Keratinocyte (primary cell): Measurements from ENCODE around the gene NPAS3. TPM values are rescaled to one million over a fixed set of nuclear protein-coding genes. Genes with fewer than 3 reads are reported as not detected.

Experiments
- DNase-seq: peaks from one replicate; pipeline ENCODE4 v3.0.0-alpha.2; 2011; ENCODE audit warnings: low read depth, missing footprints, low spot score
- FAIRE-seq: peaks from 2 replicates; lab custom pipeline; 2011; peaks lifted over from hg19 to GRCh38; lab: Jason Lieb, UNC
- H2AFZ ChIP-seq: 2 replicates; pipeline ENCODE4 v1.6.0; 2012; ENCODE audit warnings: low read length, control low read depth, inconsistent platforms; ENCODE audit not compliant: control insufficient read depth
- H3K27ac ChIP-seq: 2 replicates; pipeline ENCODE4 v1.5.1; 2011; ENCODE audit warnings: low read length; ENCODE audit not compliant: control insufficient read depth, insufficient read depth
- H3K27me3 ChIP-seq: 3 replicates; pipeline ENCODE4 v1.6.0; 2011; ENCODE audit warnings: low read length; ENCODE audit not compliant: control insufficient read depth, insufficient read depth; ENCODE audit errors: extremely low read depth
- H3K36me3 ChIP-seq, 2 experiments: 2 replicates in 1 of 2; 3 replicates in 1 of 2; pipeline ENCODE4 v1.5.1; 2011; ENCODE audit warnings: low read length in 2 of 2, mild to moderate bottlenecking in 1 of 2; ENCODE audit not compliant: control insufficient read depth in 2 of 2, insufficient read depth in 2 of 2; ENCODE audit errors: extremely low read depth in 1 of 2
- H3K4me1 ChIP-seq: 3 replicates; pipeline ENCODE4 v1.5.1; 2011; ENCODE audit warnings: low read length; ENCODE audit not compliant: control insufficient read depth, insufficient read depth; ENCODE audit errors: extremely low read depth
- H3K4me2 ChIP-seq: 3 replicates; pipeline ENCODE4 v1.6.0; 2011; ENCODE audit warnings: low read depth, low read length; ENCODE audit not compliant: control insufficient read depth, insufficient read depth; ENCODE audit errors: extremely low read depth
- H3K4me3 ChIP-seq, 3 experiments: fragments of 200-600 bp in 1 of 3; sonication (generic) in 1 of 3; 2 replicates in 2 of 3; 3 replicates in 1 of 3; pipeline ENCODE4 v1.5.1; 2011 to 2016; ENCODE audit warnings: low read length in 3 of 3, mild to moderate bottlenecking in 3 of 3, control low read depth in 2 of 3, inconsistent platforms in 1 of 3, low read depth in 1 of 3, mixed read lengths in 1 of 3, mixed run types in 1 of 3, moderate library complexity in 1 of 3; ENCODE audit not compliant: control insufficient read depth in 2 of 3, insufficient read depth in 2 of 3; ENCODE audit errors: extremely low read depth in 1 of 3
- H3K79me2 ChIP-seq: 2 replicates; pipeline ENCODE4 v1.6.0; 2012; ENCODE audit warnings: low read length; ENCODE audit not compliant: control insufficient read depth, insufficient read depth
- H3K9ac ChIP-seq: 3 replicates; pipeline ENCODE4 v1.6.0; 2011; ENCODE audit warnings: low read length; ENCODE audit not compliant: control insufficient read depth, insufficient read depth; ENCODE audit errors: extremely low read depth
- H3K9me1 ChIP-seq: 3 replicates; pipeline ENCODE4 v1.6.0; 2011; ENCODE audit warnings: low read length; ENCODE audit not compliant: control insufficient read depth, insufficient read depth; ENCODE audit errors: extremely low read depth
- H3K9me3 ChIP-seq: 2 replicates; pipeline ENCODE4 v1.5.1; 2012; ENCODE audit warnings: low read depth, low read length; ENCODE audit not compliant: control insufficient read depth
- H4K20me1 ChIP-seq: 3 replicates; pipeline ENCODE4 v1.6.0; 2011; ENCODE audit warnings: low read length; ENCODE audit not compliant: control insufficient read depth, insufficient read depth; ENCODE audit errors: extremely low read depth
- EZH2 ChIP-seq: IDR thresholded peaks from one replicate; pipeline ENCODE4 v1.6.1; 2012; ENCODE audit warnings: inconsistent platforms, mild to moderate bottlenecking, low read length, moderate library complexity
- dilution Hi-C: fragments of 300-500 bp; cut with MboI; formaldehyde crosslinking; loops from one replicate; pipeline ENCODE4 v1.7.0; 2020; ENCODE audit warnings: low sequenced_read_pairs; ENCODE audit not compliant: extremely low pct_ligation_motif_present
- polyA plus RNA-seq, 5 experiments: library from polyadenylated mRNA; depleted of rRNA in 3 of 5; stranded (reverse) in 3 of 5; stranded (forward) in 1 of 5; unstranded in 1 of 5; fragments of >200 nt; gene quantifications; 1 replicate in 1 of 5; 2 replicates in 3 of 5; 3 replicates in 1 of 5; pipeline versions ENCODE4 v1.2.1 to v1.2.3, GENCODE V29; 2011 to 2012; ENCODE audit warnings: missing spikeins in 2 of 5, low read depth in 1 of 5, low replicate concordance in 1 of 5
- TF ChIP-seq, protein P1 (sequence below), 3 experiments: IDR thresholded peaks in 1 of 3; conservative IDR thresholded peaks in 1 of 3; optimal IDR thresholded peaks in 1 of 3; 2 replicates in 2 of 3; 3 replicates in 1 of 3; pipeline versions ENCODE3 to v1.5.1; 2011; ENCODE audit warnings: low read length in 3 of 3, mild to moderate bottlenecking in 3 of 3, moderate library complexity in 2 of 3, control low read depth in 1 of 3, inconsistent platforms in 1 of 3; ENCODE audit not compliant: insufficient read depth in 2 of 3; ENCODE audit errors: extremely low read depth in 1 of 3

Gene NPAS3
- polyA plus RNA-seq, 1 donor (not counting 4 experiments of a cell fraction or from before 2014, with no cell fraction given) = 0.07 TPM

DNA sequence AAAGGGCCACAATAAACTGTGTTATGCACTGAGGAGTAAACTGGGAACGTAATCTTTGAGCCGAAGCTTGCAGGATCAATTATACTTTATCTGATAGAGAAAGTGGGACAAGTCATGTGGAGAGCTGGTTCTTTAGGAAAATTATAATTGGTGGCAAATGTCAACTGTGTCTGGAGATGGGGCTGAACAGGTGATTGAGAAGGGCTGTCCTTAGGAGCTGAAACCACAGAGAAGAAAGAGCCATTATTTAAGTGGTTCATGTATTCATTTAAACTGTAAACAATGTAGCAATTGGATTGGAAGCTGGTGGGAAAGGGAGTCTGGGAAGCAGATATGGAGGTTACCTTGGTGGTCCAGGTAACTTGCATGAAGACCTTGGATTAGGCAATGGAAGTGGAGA is 193.1 kb downstream of the NPAS3 start:
- no peak overlapping the region for H3K4me3 ChIP-seq
- DNase-seq (no peak), FAIRE-seq (no peak)
- dilution Hi-C loops = no loop called here
- no peak overlapping the region for H3K9ac ChIP-seq
- TF ChIP-seq, protein P1, sequence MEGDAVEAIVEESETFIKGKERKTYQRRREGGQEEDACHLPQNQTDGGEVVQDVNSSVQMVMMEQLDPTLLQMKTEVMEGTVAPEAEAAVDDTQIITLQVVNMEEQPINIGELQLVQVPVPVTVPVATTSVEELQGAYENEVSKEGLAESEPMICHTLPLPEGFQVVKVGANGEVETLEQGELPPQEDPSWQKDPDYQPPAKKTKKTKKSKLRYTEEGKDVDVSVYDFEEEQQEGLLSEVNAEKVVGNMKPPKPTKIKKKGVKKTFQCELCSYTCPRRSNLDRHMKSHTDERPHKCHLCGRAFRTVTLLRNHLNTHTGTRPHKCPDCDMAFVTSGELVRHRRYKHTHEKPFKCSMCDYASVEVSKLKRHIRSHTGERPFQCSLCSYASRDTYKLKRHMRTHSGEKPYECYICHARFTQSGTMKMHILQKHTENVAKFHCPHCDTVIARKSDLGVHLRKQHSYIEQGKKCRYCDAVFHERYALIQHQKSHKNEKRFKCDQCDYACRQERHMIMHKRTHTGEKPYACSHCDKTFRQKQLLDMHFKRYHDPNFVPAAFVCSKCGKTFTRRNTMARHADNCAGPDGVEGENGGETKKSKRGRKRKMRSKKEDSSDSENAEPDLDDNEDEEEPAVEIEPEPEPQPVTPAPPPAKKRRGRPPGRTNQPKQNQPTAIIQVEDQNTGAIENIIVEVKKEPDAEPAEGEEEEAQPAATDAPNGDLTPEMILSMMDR (optimal IDR thresholded peaks at IDR 0.05 in 1 of 3, IDR thresholded peaks at IDR 0.05 in 1 of 3, conservative IDR thresholded peaks at IDR 0.05 in 1 of 3; ENCODE audit: extremely low read depth in 1 of 3, insufficient read depth in 2 of 3, low read length in 3 of 3) = no peak
- TF ChIP-seq EZH2 = no peak
- no peak overlapping the region for H2AFZ ChIP-seq
- H3K36me3 ChIP-seq = no peaks in the 10 kb centered on the region
- peaks cover 3% of the 10 kb centered on the region for H3K4me1 ChIP-seq
- no peak overlapping the region for H3K27ac ChIP-seq
- H3K4me2 ChIP-seq = no peak overlapping the region
- no peaks in the 10 kb centered on the region for H3K9me1 ChIP-seq
- no peaks in the 10 kb centered on the region for H3K27me3 ChIP-seq
- H3K9me3 ChIP-seq = no peaks in the 10 kb centered on the region
- no peaks in the 10 kb centered on the region for H4K20me1 ChIP-seq
- H3K79me2 ChIP-seq = no peaks in the 10 kb centered on the region

DNA sequence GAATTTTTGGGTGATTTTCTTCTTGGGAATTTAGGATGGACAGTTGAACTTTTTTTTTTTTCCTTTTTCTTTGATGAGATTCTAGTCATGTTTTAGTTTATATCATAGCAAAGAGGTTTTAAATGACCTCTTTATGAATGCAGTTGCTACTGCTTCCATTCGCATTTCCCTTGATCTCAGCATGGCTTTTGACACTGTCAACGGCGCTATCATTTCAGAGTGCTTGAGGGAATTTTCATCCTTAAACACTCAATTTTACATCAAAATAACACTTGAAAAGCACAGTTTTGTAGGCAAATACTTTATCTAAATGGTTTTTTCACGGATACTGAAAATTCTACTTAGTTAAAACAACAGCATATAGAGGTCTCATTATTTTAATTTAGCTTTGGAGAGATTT is 195.5 kb downstream of the NPAS3 start:
- Histone ChIP-seq H3K4me2 (no peak overlapping the region), H3K9ac (no peak overlapping the region), H3K9me1 (no peaks in the 10 kb centered on the region), H3K27me3 (no peaks in the 10 kb centered on the region), H3K4me1 (no peaks in the 10 kb centered on the region), H3K4me3 (no peak overlapping the region), H3K79me2 (no peaks in the 10 kb centered on the region), H3K36me3 (no peaks in the 10 kb centered on the region), H2AFZ (no peak overlapping the region), H3K9me3 (no peaks in the 10 kb centered on the region), H3K27ac (no peak overlapping the region), H4K20me1 (no peaks in the 10 kb centered on the region)
- DNase-seq (no peak), FAIRE-seq (no peak)
- dilution Hi-C loops = no loop called here
- no peak for TF ChIP-seq EZH2
- TF ChIP-seq, protein P1 (optimal IDR thresholded peaks at IDR 0.05 in 1 of 3, IDR thresholded peaks at IDR 0.05 in 1 of 3, conservative IDR thresholded peaks at IDR 0.05 in 1 of 3; ENCODE audit: extremely low read depth in 1 of 3, insufficient read depth in 2 of 3, low read length in 3 of 3) = no peak
